K562 (cell line): ENCODE data around the gene MMP20. TPM values are rescaled to one million over a fixed set of nuclear protein-coding genes. Genes with fewer than 3 reads are reported as not detected.

Experiments
- ARHGAP35 ChIP-seq: fragments of 450-650 bp; IDR thresholded peaks from 2 replicates; pipeline ENCODE4 v1.6.1; 2018; ENCODE audit not compliant: partially characterized antibody
- CBFB ChIP-seq: sonication (generic); formaldehyde crosslinking; IDR thresholded peaks from 2 replicates; pipeline ENCODE4 v1.4.0; 2020; ENCODE audit warnings: mild to moderate bottlenecking, missing genetic modification reagents
- CREM ChIP-seq: IDR thresholded peaks from 2 replicates; pipeline ENCODE4 v1.6.1; 2014; ENCODE audit warnings: antibody characterized with exemption, low read depth
- EP400 ChIP-seq: fragments of 450-650 bp; IDR thresholded peaks from 2 replicates; pipeline ENCODE4 v1.6.1; 2017; ENCODE audit warnings: antibody characterized with exemption, mild to moderate bottlenecking, moderate library complexity
- EZH2 ChIP-seq: IDR thresholded peaks from 2 replicates; pipeline ENCODE4 v1.6.1; 2012; ENCODE audit warnings: low read depth, mild to moderate bottlenecking, inconsistent platforms, low read length, borderline replicate concordance
- FOXK1 ChIP-seq: sonication (generic); formaldehyde crosslinking; IDR thresholded peaks from 2 replicates; pipeline ENCODE4 v1.8.0; 2022; ENCODE audit warnings: missing genetic modification reagents, mild to moderate bottlenecking, borderline replicate concordance
- IRF1 ChIP-seq: sonication (generic); formaldehyde crosslinking; IDR thresholded peaks from 2 replicates; pipeline ENCODE4 v1.8.0; 2022; ENCODE audit warnings: missing genetic modification reagents, mild to moderate bottlenecking, borderline replicate concordance
- NFIC ChIP-seq: fragments of 450-650 bp; IDR thresholded peaks from 2 replicates; pipeline ENCODE4 v1.6.1; 2017; ENCODE audit warnings: mild to moderate bottlenecking, inconsistent platforms
- SIX5 ChIP-seq, 2 experiments: IDR thresholded peaks; 2 replicates each; pipeline ENCODE4 v1.6.1; 2011; ENCODE audit warnings: low read length in 2 of 2, borderline replicate concordance in 1 of 2, low read depth in 1 of 2, mild to moderate bottlenecking in 1 of 2, moderate library complexity in 1 of 2; ENCODE audit not compliant: insufficient read depth in 1 of 2
- TOE1 ChIP-seq, 2 experiments: fragments of 450-650 bp in 1 of 2; sonication (generic) in 1 of 2; formaldehyde crosslinking in 1 of 2; IDR thresholded peaks; 2 replicates each; pipeline versions ENCODE4 v1.7.1 to v1.8.0; 2016 to 2022; ENCODE audit warnings: borderline replicate concordance in 2 of 2, mild to moderate bottlenecking in 2 of 2, antibody characterized with exemption in 1 of 2, inconsistent platforms in 1 of 2, low read depth in 1 of 2, missing genetic modification reagents in 1 of 2, moderate library complexity in 1 of 2
- ZNF143 ChIP-seq: sonication (generic); formaldehyde crosslinking; IDR thresholded peaks from 2 replicates; pipeline ENCODE4 v1.9.0; 2022; ENCODE audit warnings: mild to moderate bottlenecking, missing genetic modification reagents
- ZNF740 ChIP-seq, 3 experiments: fragments of 200-800 bp in 1 of 3; sonication (Bioruptor generic) in 1 of 3; sonication (generic) in 1 of 3; formaldehyde crosslinking in 1 of 3; IDR thresholded peaks; 2 replicates each; pipeline versions ENCODE4 v1.6.1 to v1.8.0; 2016 to 2022; ENCODE audit warnings: mild to moderate bottlenecking in 2 of 3, missing compliant biosample characterization in 2 of 3, missing genetic modification characterization in 2 of 3, missing genetic modification reagents in 1 of 3
- polyA plus RNA-seq, 8 experiments: library from polyadenylated mRNA; depleted of rRNA in 4 of 8; stranded (reverse) in 5 of 8; unstranded in 3 of 8; fragments of >200 nt; fragmentation: Nextera tagmentation in 2 of 8; fragmentation: Illumina TruSeq in 1 of 8; extraction: Ambion mirVana in 2 of 8; extraction: Trizol in 1 of 8; gene quantifications; 2 replicates each; pipeline versions ENCODE4 v1.2.1 to v1.2.3, GENCODE V29; 2011 to 2014; ENCODE audit warnings: inconsistent platforms in 1 of 8, missing spikeins in 1 of 8
- total RNA-seq, 7 experiments: library from RNA; depleted of rRNA in 6 of 7; stranded (reverse); fragments of >200 nt in 6 of 7; fragmentation: Illumina TruSeq in 2 of 7; extraction: Trizol in 2 of 7; gene quantifications; 2 replicates each; pipeline versions ENCODE4 v1.2.1 to v1.2.3, GENCODE V29; 2011 to 2021; ENCODE audit warnings: low replicate concordance in 1 of 7
- TF ChIP-seq, protein P1 (sequence below): sonication (generic); formaldehyde crosslinking; IDR thresholded peaks from 2 replicates; pipeline ENCODE4 v1.8.0; 2022; ENCODE audit warnings: mild to moderate bottlenecking, missing genetic modification reagents
- TF ChIP-seq, protein P2 (sequence below): sonication (generic); formaldehyde crosslinking; IDR thresholded peaks from 2 replicates; pipeline ENCODE4 v1.8.0; 2022; ENCODE audit warnings: missing genetic modification reagents, mild to moderate bottlenecking, borderline replicate concordance
- TF ChIP-seq, protein P3 (sequence below), 2 experiments: fragments of 450-650 bp; conservative IDR thresholded peaks; 2 replicates each; pipeline ENCODE4 v1.6.1; 2017; ENCODE audit warnings: mild to moderate bottlenecking in 2 of 2, moderate library complexity in 2 of 2

The MMP20 gene
- total and polyA plus RNA-seq, 9 of the 15 experiments (the other 6 are each of a cell fraction or from before 2014, with no cell fraction given), result not detected

GRCh38 chr11:102653744-102654291, 28.7 kb upstream of the MMP20 start (continued):
- TF ChIP-seq, protein P1, sequence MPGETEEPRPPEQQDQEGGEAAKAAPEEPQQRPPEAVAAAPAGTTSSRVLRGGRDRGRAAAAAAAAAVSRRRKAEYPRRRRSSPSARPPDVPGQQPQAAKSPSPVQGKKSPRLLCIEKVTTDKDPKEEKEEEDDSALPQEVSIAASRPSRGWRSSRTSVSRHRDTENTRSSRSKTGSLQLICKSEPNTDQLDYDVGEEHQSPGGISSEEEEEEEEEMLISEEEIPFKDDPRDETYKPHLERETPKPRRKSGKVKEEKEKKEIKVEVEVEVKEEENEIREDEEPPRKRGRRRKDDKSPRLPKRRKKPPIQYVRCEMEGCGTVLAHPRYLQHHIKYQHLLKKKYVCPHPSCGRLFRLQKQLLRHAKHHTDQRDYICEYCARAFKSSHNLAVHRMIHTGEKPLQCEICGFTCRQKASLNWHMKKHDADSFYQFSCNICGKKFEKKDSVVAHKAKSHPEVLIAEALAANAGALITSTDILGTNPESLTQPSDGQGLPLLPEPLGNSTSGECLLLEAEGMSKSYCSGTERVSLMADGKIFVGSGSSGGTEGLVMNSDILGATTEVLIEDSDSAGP (CRISPR knock-in tag), result 0 out of 2 replicates have a peak, but pooled peaks have one; percentile 58
- TF ChIP-seq, protein P2, sequence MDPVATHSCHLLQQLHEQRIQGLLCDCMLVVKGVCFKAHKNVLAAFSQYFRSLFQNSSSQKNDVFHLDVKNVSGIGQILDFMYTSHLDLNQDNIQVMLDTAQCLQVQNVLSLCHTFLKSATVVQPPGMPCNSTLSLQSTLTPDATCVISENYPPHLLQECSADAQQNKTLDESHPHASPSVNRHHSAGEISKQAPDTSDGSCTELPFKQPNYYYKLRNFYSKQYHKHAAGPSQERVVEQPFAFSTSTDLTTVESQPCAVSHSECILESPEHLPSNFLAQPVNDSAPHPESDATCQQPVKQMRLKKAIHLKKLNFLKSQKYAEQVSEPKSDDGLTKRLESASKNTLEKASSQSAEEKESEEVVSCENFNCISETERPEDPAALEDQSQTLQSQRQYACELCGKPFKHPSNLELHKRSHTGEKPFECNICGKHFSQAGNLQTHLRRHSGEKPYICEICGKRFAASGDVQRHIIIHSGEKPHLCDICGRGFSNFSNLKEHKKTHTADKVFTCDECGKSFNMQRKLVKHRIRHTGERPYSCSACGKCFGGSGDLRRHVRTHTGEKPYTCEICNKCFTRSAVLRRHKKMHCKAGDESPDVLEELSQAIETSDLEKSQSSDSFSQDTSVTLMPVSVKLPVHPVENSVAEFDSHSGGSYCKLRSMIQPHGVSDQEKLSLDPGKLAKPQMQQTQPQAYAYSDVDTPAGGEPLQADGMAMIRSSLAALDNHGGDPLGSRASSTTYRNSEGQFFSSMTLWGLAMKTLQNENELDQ, result peak; percentile 96
- TF ChIP-seq TOE1 (IDR thresholded peaks at IDR 0.05; ENCODE audit: borderline replicate concordance), result peak; percentile 67
- no peak for TF ChIP-seq TOE1 (CRISPR knock-in tag; IDR thresholded peaks at IDR 0.05; ENCODE audit: borderline replicate concordance, low read depth)
- peak; percentile 27; the same call in 1 of the 2 replicates for TF ChIP-seq EP400
- peak; percentile 98 for TF ChIP-seq IRF1
- TF ChIP-seq SIX5 (IDR thresholded peaks at IDR 0.05; ENCODE audit: borderline replicate concordance in 1 of 2, insufficient read depth in 1 of 2, low read depth in 1 of 2, low read length in 2 of 2), result no peak
- TF ChIP-seq NFIC, result 0 out of 2 replicates have a peak, but pooled peaks have one; percentile 9
- TF ChIP-seq ZNF143 (CRISPR knock-in tag), result 0 out of 2 replicates have a peak, but pooled peaks have one; percentile 50
- peak; percentile 87 for TF ChIP-seq ARHGAP35
- TF ChIP-seq, protein P3, sequence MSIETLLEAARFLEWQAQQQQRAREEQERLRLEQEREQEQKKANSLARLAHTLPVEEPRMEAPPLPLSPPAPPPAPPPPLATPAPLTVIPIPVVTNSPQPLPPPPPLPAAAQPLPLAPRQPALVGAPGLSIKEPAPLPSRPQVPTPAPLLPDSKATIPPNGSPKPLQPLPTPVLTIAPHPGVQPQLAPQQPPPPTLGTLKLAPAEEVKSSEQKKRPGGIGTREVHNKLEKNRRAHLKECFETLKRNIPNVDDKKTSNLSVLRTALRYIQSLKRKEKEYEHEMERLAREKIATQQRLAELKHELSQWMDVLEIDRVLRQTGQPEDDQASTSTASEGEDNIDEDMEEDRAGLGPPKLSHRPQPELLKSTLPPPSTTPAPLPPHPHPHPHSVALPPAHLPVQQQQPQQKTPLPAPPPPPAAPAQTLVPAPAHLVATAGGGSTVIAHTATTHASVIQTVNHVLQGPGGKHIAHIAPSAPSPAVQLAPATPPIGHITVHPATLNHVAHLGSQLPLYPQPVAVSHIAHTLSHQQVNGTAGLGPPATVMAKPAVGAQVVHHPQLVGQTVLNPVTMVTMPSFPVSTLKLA (conservative IDR thresholded peaks at IDR 0.05), result peak; percentile 80 to 82
- TF ChIP-seq EZH2, result no peak
- TF ChIP-seq FOXK1 (CRISPR knock-in tag), result peak; percentile 97
- no peak for TF ChIP-seq CREM
- peak; percentile 94 for TF ChIP-seq ZNF740 (CRISPR knock-in tag; IDR thresholded peaks at IDR 0.05)
- TF ChIP-seq ZNF740 (tag; IDR thresholded peaks at IDR 0.05), result no peak
- peak; percentile 95 for TF ChIP-seq CBFB
